Thyroid gland (tissue), 4 donors: ENCODE results near the gene LDB2.

ENCODE experiments used
- CTCF ChIP-seq, 6 experiments: fragments of 200-600 bp in 3 of 6; fragments of 450-650 bp in 3 of 6; sonication (generic) in 3 of 6; IDR thresholded peaks; one replicate each; pipeline ENCODE4 v1.5.1; 2016 to 2019; ENCODE audit warnings: antibody characterized with exemption in 6 of 6, mild to moderate bottlenecking in 2 of 6, inconsistent platforms in 1 of 6, moderate library complexity in 1 of 6
- POLR2A ChIP-seq, 2 donors: fragments of 450-650 bp; IDR thresholded peaks; one replicate each; pipeline ENCODE4 v1.6.1; 2017; ENCODE audit warnings: antibody characterized with exemption in 2 of 2, mild to moderate bottlenecking in 2 of 2, moderate library complexity in 1 of 2

GRCh38 chr4:16588651-16589050, 309.8 kb downstream of the LDB2 start:
- TF ChIP-seq CTCF (IDR thresholded peaks at IDR 0.05) = no peak
- TF ChIP-seq POLR2A (IDR thresholded peaks at IDR 0.05) = no peak
